ENCODE data around the gene BIRC6. TPM values are rescaled to one million over a fixed set of nuclear protein-coding genes. Genes with fewer than 3 reads are reported as not detected.

The BIRC6 gene
- total RNA-seq, 1 experiment from 2014 or later: 63.1 TPM

DNA sequence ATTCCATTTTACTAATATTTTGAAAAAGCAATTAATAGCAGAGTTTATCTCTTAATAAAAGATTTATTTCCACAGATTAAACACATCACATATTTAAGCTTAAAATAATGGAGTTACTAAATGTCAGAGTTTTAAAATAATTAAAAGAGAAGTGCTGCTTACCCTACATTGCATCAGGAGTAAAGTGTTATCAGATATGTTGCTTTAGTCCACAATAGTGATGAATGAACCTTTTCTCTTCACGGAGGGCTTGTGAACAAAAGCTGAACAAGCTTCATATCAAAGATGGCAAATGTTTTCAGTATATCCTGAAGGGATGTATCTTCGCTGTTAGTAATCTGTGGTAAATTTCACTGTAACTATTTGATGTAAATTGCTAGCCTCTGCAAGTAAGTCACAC lies 201.7 kb downstream of the BIRC6 start (continued):
- no peak for TF ChIP-seq PREB (CRISPR knock-in tag; IDR thresholded peaks at IDR 0.05; ENCODE audit: borderline replicate concordance)
- TF ChIP-seq, protein P1, sequence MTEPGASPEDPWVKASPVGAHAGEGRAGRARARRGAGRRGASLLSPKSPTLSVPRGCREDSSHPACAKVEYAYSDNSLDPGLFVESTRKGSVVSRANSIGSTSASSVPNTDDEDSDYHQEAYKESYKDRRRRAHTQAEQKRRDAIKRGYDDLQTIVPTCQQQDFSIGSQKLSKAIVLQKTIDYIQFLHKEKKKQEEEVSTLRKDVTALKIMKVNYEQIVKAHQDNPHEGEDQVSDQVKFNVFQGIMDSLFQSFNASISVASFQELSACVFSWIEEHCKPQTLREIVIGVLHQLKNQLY (CRISPR knock-in tag; IDR thresholded peaks at IDR 0.05): no peak
- TF ChIP-seq, protein P2, sequence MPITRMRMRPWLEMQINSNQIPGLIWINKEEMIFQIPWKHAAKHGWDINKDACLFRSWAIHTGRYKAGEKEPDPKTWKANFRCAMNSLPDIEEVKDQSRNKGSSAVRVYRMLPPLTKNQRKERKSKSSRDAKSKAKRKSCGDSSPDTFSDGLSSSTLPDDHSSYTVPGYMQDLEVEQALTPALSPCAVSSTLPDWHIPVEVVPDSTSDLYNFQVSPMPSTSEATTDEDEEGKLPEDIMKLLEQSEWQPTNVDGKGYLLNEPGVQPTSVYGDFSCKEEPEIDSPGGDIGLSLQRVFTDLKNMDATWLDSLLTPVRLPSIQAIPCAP (CRISPR knock-in tag; IDR thresholded peaks at IDR 0.05): no peak
- TF ChIP-seq ZNF425 (CRISPR knock-in tag; conservative IDR thresholded peaks at IDR 0.05): no peak

GRCh38 chr2:32559136-32559535 lies 202.3 kb downstream of the BIRC6 start:
- Mint-ChIP-seq H3K36me3 (peaks cover 3% of the 10 kb centered on the region; the same call in 1 of the 2 replicates), H3K4me3 (no peak overlapping the region), H3K27me3 (ENCODE audit: low read depth) (no peaks in the 10 kb centered on the region), H3K4me1 (peaks cover 2% of the 10 kb centered on the region), H3K9me3 (0 out of 2 replicates have a peak, but pooled peaks cover 2% of the 10 kb centered on the region), H3K27ac (no peak overlapping the region)
- POLR2A ChIA-PET: interaction anchor here (0.5 kb wide), 1 partner anchor 11 kb away, joined by 3 read pairs; no protein-coding TSS in a partner anchor
- no peak for ATAC-seq
- CTCF ChIA-PET: interaction anchor here (0.5 kb wide), 1 partner anchor 1734 kb away, joined by 3 read pairs; no protein-coding TSS in a partner anchor
- DNase-seq (ENCODE audit: low spot score): no peak
- TF ChIP-seq, protein P2 (CRISPR knock-in tag; IDR thresholded peaks at IDR 0.05): no peak
- TF ChIP-seq MYBL2 (CRISPR knock-in tag; IDR thresholded peaks at IDR 0.05): no peak
- TF ChIP-seq, protein P3, sequence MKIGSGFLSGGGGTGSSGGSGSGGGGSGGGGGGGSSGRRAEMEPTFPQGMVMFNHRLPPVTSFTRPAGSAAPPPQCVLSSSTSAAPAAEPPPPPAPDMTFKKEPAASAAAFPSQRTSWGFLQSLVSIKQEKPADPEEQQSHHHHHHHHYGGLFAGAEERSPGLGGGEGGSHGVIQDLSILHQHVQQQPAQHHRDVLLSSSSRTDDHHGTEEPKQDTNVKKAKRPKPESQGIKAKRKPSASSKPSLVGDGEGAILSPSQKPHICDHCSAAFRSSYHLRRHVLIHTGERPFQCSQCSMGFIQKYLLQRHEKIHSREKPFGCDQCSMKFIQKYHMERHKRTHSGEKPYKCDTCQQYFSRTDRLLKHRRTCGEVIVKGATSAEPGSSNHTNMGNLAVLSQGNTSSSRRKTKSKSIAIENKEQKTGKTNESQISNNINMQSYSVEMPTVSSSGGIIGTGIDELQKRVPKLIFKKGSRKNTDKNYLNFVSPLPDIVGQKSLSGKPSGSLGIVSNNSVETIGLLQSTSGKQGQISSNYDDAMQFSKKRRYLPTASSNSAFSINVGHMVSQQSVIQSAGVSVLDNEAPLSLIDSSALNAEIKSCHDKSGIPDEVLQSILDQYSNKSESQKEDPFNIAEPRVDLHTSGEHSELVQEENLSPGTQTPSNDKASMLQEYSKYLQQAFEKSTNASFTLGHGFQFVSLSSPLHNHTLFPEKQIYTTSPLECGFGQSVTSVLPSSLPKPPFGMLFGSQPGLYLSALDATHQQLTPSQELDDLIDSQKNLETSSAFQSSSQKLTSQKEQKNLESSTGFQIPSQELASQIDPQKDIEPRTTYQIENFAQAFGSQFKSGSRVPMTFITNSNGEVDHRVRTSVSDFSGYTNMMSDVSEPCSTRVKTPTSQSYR (CRISPR knock-in tag; IDR thresholded peaks at IDR 0.05): no peak
- no peak for TF ChIP-seq MAX (CRISPR knock-in tag; IDR thresholded peaks at IDR 0.05)
- TF ChIP-seq SMAD4 (CRISPR knock-in tag; IDR thresholded peaks at IDR 0.05): no peak
- no peak for TF ChIP-seq ELF4 (CRISPR knock-in tag; IDR thresholded peaks at IDR 0.05; ENCODE audit: low read depth)
- TF ChIP-seq EMX1 (CRISPR knock-in tag; IDR thresholded peaks at IDR 0.05): no peak
- TF ChIP-seq E2F5 (CRISPR knock-in tag; IDR thresholded peaks at IDR 0.05): no peak
- no peak for TF ChIP-seq E2F1 (CRISPR knock-in tag; IDR thresholded peaks at IDR 0.05)
- TF ChIP-seq FOXP4 (CRISPR knock-in tag; IDR thresholded peaks at IDR 0.05): no peak
- no peak for TF ChIP-seq SOX15 (CRISPR knock-in tag; IDR thresholded peaks at IDR 0.05)
- no peak for TF ChIP-seq ZNF263 (CRISPR knock-in tag; IDR thresholded peaks at IDR 0.05; ENCODE audit: low read depth)
- TF ChIP-seq HMGA2 (CRISPR knock-in tag; IDR thresholded peaks at IDR 0.05): no peak
- TF ChIP-seq HMGXB4 (CRISPR knock-in tag; IDR thresholded peaks at IDR 0.05): no peak
- no peak for TF ChIP-seq FOXK1 (CRISPR knock-in tag; IDR thresholded peaks at IDR 0.05)
- no peak for TF ChIP-seq JAZF1 (CRISPR knock-in tag; IDR thresholded peaks at IDR 0.05)
